Measurements from ENCODE around the gene YTHDF1. TPM values are rescaled to one million over a fixed set of nuclear protein-coding genes. Genes with fewer than 3 reads are reported as not detected.

YTHDF1 gene
- total RNA-seq, 1 experiment from 2014 or later: 85.4 TPM

DNA sequence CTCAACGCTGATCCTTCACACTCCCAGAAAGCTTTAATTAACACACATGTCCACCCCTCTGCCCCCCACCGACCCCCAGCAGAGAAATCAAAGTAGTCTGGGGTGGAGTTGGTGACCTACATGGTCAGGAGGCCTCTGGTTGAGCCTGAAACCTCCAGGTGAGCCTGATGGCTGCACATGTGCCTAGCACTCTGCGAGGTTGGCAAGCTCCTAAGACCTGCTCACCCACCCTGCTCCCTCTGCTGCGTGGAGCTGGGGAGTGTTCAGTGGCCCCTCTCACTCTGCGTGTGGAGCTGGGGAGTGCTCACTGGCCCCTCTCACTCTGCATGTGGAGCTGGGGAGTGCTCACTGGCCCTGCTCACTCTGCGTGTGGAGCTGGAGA is 7.9 kb upstream of the YTHDF1 start:
- DNase-seq: no peak
- H3K27ac ChIP-seq (ENCODE audit: insufficient read length, low read depth, low read length): no peak overlapping the region

More for the DNA sequence above, 7.9 kb upstream of the YTHDF1 start:
- H3K4ac ChIP-seq (ENCODE audit: low read depth, low read length): no peak overlapping the region
- Mint-ChIP-seq H3K27me3 (ENCODE audit: low read depth) (peaks cover 29% of the 10 kb centered on the region), H3K4me1 (peaks cover 5 to 44% of the 10 kb centered on the region in 2 experiments), H3K9me3 (peaks cover 0 to 1% of the 10 kb centered on the region in 2 experiments; a peak in 1 of 5 replicates), H3K27ac (no peak overlapping the region), H3K4me3 (no peak overlapping the region), H3K36me3 (ENCODE audit: insufficient read depth in 1 of 3, low read depth in 3 of 3) (no peaks in the 10 kb centered on the region)
- H3K4me1 ChIP-seq (ENCODE audit: insufficient read depth, low read length): no peaks in the 10 kb centered on the region
- no peak overlapping the region for H2BK5ac ChIP-seq (ENCODE audit: insufficient read length, low read length)
- H4K5ac ChIP-seq (ENCODE audit: insufficient read length, low read depth, low read length): no peak overlapping the region
- no peaks in the 10 kb centered on the region for H3K9me3 ChIP-seq (ENCODE audit: control insufficient read depth, low read depth, low read length)
- no peak overlapping the region for H3K18ac ChIP-seq (ENCODE audit: insufficient read length, low read depth, low read length)
- H3K79me1 ChIP-seq (ENCODE audit: insufficient read depth, low read depth, low read length, poor library complexity, severe bottlenecking): no peaks in the 10 kb centered on the region
- H2AK5ac ChIP-seq (ENCODE audit: insufficient read length, low read length): no peak overlapping the region
- H4K20me1 ChIP-seq (ENCODE audit: control insufficient read depth, insufficient read depth, insufficient read length): no peaks in the 10 kb centered on the region
- no peak overlapping the region for H2AFZ ChIP-seq (ENCODE audit: low read length)
- no peaks in the 10 kb centered on the region for H3K23me2 ChIP-seq (ENCODE audit: insufficient read length, low read depth, low read length, poor library complexity, severe bottlenecking)
- H3K14ac ChIP-seq (ENCODE audit: insufficient read depth, low read length): no peak overlapping the region
- no peak overlapping the region for H3K4me2 ChIP-seq (ENCODE audit: insufficient read depth, insufficient read length, low read length)
- H4K91ac ChIP-seq (ENCODE audit: insufficient read length, low read depth, low read length): no peak overlapping the region
- H2BK20ac ChIP-seq (ENCODE audit: low read depth, low read length, poor library complexity, severe bottlenecking): no peak overlapping the region
- no peak overlapping the region for H3K23ac ChIP-seq (ENCODE audit: insufficient read length, low read depth, low read length)
- H2BK120ac ChIP-seq (ENCODE audit: low read depth, low read length, poor library complexity, severe bottlenecking): no peak overlapping the region
- H3T11ph ChIP-seq (ENCODE audit: low read length): no peak overlapping the region
- no peak overlapping the region for H3K56ac ChIP-seq (ENCODE audit: insufficient read length, low read depth, low read length)
- no CpG with 5 or more reads among the region's 6 CpGs for WGBS (ENCODE audit: extremely low coverage, insufficient read length, low lambda C conversion rate)
- no peak overlapping the region for H3K9ac ChIP-seq (ENCODE audit: extremely low read depth, insufficient read length, low read length)
- no peaks in the 10 kb centered on the region for H3K27me3 ChIP-seq (ENCODE audit: insufficient read depth, low read length)
- H4K8ac ChIP-seq (replicated peaks; ENCODE audit: insufficient read length, low read depth, low read length): no peak overlapping the region
- H2BK12ac ChIP-seq (ENCODE audit: insufficient read length, low read depth, low read length): no peak overlapping the region
- no peaks in the 10 kb centered on the region for H3K79me2 ChIP-seq (ENCODE audit: insufficient read depth, low read length)
- TF ChIP-seq, protein P1, sequence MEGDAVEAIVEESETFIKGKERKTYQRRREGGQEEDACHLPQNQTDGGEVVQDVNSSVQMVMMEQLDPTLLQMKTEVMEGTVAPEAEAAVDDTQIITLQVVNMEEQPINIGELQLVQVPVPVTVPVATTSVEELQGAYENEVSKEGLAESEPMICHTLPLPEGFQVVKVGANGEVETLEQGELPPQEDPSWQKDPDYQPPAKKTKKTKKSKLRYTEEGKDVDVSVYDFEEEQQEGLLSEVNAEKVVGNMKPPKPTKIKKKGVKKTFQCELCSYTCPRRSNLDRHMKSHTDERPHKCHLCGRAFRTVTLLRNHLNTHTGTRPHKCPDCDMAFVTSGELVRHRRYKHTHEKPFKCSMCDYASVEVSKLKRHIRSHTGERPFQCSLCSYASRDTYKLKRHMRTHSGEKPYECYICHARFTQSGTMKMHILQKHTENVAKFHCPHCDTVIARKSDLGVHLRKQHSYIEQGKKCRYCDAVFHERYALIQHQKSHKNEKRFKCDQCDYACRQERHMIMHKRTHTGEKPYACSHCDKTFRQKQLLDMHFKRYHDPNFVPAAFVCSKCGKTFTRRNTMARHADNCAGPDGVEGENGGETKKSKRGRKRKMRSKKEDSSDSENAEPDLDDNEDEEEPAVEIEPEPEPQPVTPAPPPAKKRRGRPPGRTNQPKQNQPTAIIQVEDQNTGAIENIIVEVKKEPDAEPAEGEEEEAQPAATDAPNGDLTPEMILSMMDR (conservative IDR thresholded peaks at IDR 0.05): no peak
- no peak overlapping the region for H2BK15ac ChIP-seq (ENCODE audit: low read depth, low read length)
